K562 (cell line): ENCODE measurements around the gene IGF2BP3. TPM values are rescaled to one million over a fixed set of nuclear protein-coding genes. Genes with fewer than 3 reads are reported as not detected.

ENCODE experiments used
- ARID1B ChIP-seq: fragments of 450-650 bp; IDR thresholded peaks from 2 replicates; pipeline ENCODE4 v1.6.1; 2016; ENCODE audit warnings: antibody characterized with exemption, mild to moderate bottlenecking, inconsistent platforms
- ARID3A ChIP-seq: IDR thresholded peaks from 2 replicates; pipeline ENCODE4 v1.6.1; 2012; ENCODE audit warnings: low read depth, low read length, improper control_type of control experiment, borderline replicate concordance
- ATF6 ChIP-seq: sonication (generic); formaldehyde crosslinking; IDR thresholded peaks from 2 replicates; pipeline ENCODE4 v1.4.0; 2020; ENCODE audit warnings: mild to moderate bottlenecking, missing genetic modification reagents
- CBFA2T3 ChIP-seq: fragments of 450-650 bp; IDR thresholded peaks from 2 replicates; pipeline ENCODE4 v1.6.1; 2017
- CREM ChIP-seq: IDR thresholded peaks from 2 replicates; pipeline ENCODE4 v1.6.1; 2014; ENCODE audit warnings: antibody characterized with exemption, low read depth
- EGR1 ChIP-seq: fragments of 450-650 bp; conservative IDR thresholded peaks from 2 replicates; pipeline ENCODE4 v1.6.1; 2017; ENCODE audit warnings: mild to moderate bottlenecking
- FOSL1 ChIP-seq: fragments of 200-800 bp; sonication (Bioruptor generic); conservative IDR thresholded peaks from 2 replicates; pipeline ENCODE4 v1.6.1; 2016; ENCODE audit warnings: missing genetic modification characterization, missing compliant biosample characterization
- HNRNPLL ChIP-seq: fragments of 200-400 bp; formaldehyde crosslinking; IDR thresholded peaks from 2 replicates; pipeline ENCODE4 v1.6.1; 2017; ENCODE audit warnings: low read length, low read depth, mild to moderate bottlenecking; ENCODE audit not compliant: poor library complexity, severe bottlenecking
- JUN ChIP-seq, 2 experiments: sonication (generic) in 1 of 2; formaldehyde crosslinking in 1 of 2; IDR thresholded peaks; 2 replicates each; pipeline versions ENCODE4 v1.6.1 to v1.8.0; 2012 to 2022; ENCODE audit warnings: borderline replicate concordance in 2 of 2, mild to moderate bottlenecking in 2 of 2, improper control_type of control experiment in 1 of 2, low read depth in 1 of 2, low read length in 1 of 2, missing genetic modification reagents in 1 of 2
- MEIS2 ChIP-seq: fragments of 450-650 bp; IDR thresholded peaks from 2 replicates; pipeline ENCODE4 v1.6.1; 2014; ENCODE audit warnings: mild to moderate bottlenecking; ENCODE audit not compliant: partially characterized antibody
- NFIC ChIP-seq: fragments of 450-650 bp; IDR thresholded peaks from 2 replicates; pipeline ENCODE4 v1.6.1; 2017; ENCODE audit warnings: mild to moderate bottlenecking, inconsistent platforms
- NR2C2 ChIP-seq, 2 experiments: fragments of 200-800 bp in 1 of 2; sonication (Bioruptor generic) in 1 of 2; sonication (generic) in 1 of 2; formaldehyde crosslinking in 1 of 2; IDR thresholded peaks; 2 replicates each; pipeline versions ENCODE4 v1.6.1 to v1.8.0; 2016 to 2022; ENCODE audit warnings: mild to moderate bottlenecking in 1 of 2, missing compliant biosample characterization in 1 of 2, missing genetic modification characterization in 1 of 2, missing genetic modification reagents in 1 of 2
- SMARCE1 ChIP-seq: fragments of 450-650 bp; IDR thresholded peaks from 2 replicates; pipeline ENCODE4 v1.7.1; 2016; ENCODE audit warnings: mild to moderate bottlenecking
- ZNF175 ChIP-seq: fragments of 200-800 bp; sonication (Bioruptor generic); IDR thresholded peaks from 2 replicates; pipeline ENCODE4 v1.6.1; 2016; ENCODE audit warnings: low read depth, mild to moderate bottlenecking, missing genetic modification characterization, missing compliant biosample characterization
- ZNF584 ChIP-seq: fragments of 200-800 bp; sonication (Bioruptor generic); IDR thresholded peaks from 2 replicates; pipeline ENCODE4 v1.6.1; 2016; ENCODE audit warnings: low read depth, mild to moderate bottlenecking, missing genetic modification characterization, missing compliant biosample characterization
- polyA plus RNA-seq, 8 experiments: library from polyadenylated mRNA; depleted of rRNA in 4 of 8; stranded (reverse) in 5 of 8; unstranded in 3 of 8; fragments of >200 nt; fragmentation: Nextera tagmentation in 2 of 8; fragmentation: Illumina TruSeq in 1 of 8; extraction: Ambion mirVana in 2 of 8; extraction: Trizol in 1 of 8; gene quantifications; 2 replicates each; pipeline versions ENCODE4 v1.2.1 to v1.2.3, GENCODE V29; 2011 to 2014; ENCODE audit warnings: inconsistent platforms in 1 of 8, missing spikeins in 1 of 8
- total RNA-seq, 7 experiments: library from RNA; depleted of rRNA in 6 of 7; stranded (reverse); fragments of >200 nt in 6 of 7; fragmentation: Illumina TruSeq in 2 of 7; extraction: Trizol in 2 of 7; gene quantifications; 2 replicates each; pipeline versions ENCODE4 v1.2.1 to v1.2.3, GENCODE V29; 2011 to 2021; ENCODE audit warnings: low replicate concordance in 1 of 7
- TF ChIP-seq, protein P1 (sequence below), 2 experiments: fragments of 150-350 bp in 1 of 2; IDR thresholded peaks; 2 replicates each; pipeline ENCODE4 v1.6.1; 2012 to 2016; ENCODE audit warnings: low read depth in 2 of 2, low read length in 2 of 2, mild to moderate bottlenecking in 1 of 2, moderate library complexity in 1 of 2
- TF ChIP-seq, protein P2 (sequence below): sonication (generic); formaldehyde crosslinking; IDR thresholded peaks from 2 replicates; pipeline ENCODE4 v1.9.0; 2022; ENCODE audit warnings: mild to moderate bottlenecking, missing genetic modification reagents
- TF ChIP-seq, protein P3 (sequence below), 2 experiments: fragments of 450-650 bp in 1 of 2; sonication (generic) in 1 of 2; formaldehyde crosslinking in 1 of 2; IDR thresholded peaks in 1 of 2; conservative IDR thresholded peaks in 1 of 2; 2 replicates each; pipeline versions ENCODE4 v1.6.1 to v1.8.1; 2016 to 2023; ENCODE audit warnings: mild to moderate bottlenecking in 2 of 2, moderate library complexity in 2 of 2, inconsistent platforms in 1 of 2, missing genetic modification reagents in 1 of 2

Gene IGF2BP3
- total and polyA plus RNA-seq, 9 of the 15 experiments (the other 6 are each of a cell fraction or from before 2014, with no cell fraction given) = 8.4 to 88.1 (median 61.2) TPM

DNA sequence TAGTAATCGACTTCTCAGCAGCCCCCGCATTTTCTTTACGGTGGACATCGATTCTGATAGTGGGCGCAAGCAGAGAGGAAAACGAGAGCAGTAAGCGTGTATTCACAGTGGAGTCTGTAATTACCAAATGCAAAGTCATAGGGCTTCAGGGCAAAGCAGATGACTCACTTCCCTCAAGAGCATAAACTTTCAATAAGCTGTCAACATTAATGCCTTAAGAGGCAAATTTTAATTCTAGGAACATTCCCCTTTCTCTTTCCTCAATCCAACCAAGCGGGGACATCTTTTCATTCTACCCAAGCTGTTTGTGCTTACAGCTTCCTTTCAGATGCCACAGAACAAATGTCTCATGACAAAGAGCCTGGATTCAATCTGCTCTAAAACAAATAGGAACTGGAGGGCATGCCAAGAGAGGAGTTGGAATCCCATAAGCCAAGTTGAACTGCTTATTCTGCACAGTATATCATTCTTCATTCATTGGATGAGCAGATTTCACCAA lies 122.6 kb downstream of the IGF2BP3 start (continued):
- peak; percentile 85 for TF ChIP-seq JUN (IDR thresholded peaks at IDR 0.05; ENCODE audit: borderline replicate concordance, low read depth, low read length)
- TF ChIP-seq JUN (CRISPR knock-in tag; IDR thresholded peaks at IDR 0.05; ENCODE audit: borderline replicate concordance) = no peak
- TF ChIP-seq, protein P1, sequence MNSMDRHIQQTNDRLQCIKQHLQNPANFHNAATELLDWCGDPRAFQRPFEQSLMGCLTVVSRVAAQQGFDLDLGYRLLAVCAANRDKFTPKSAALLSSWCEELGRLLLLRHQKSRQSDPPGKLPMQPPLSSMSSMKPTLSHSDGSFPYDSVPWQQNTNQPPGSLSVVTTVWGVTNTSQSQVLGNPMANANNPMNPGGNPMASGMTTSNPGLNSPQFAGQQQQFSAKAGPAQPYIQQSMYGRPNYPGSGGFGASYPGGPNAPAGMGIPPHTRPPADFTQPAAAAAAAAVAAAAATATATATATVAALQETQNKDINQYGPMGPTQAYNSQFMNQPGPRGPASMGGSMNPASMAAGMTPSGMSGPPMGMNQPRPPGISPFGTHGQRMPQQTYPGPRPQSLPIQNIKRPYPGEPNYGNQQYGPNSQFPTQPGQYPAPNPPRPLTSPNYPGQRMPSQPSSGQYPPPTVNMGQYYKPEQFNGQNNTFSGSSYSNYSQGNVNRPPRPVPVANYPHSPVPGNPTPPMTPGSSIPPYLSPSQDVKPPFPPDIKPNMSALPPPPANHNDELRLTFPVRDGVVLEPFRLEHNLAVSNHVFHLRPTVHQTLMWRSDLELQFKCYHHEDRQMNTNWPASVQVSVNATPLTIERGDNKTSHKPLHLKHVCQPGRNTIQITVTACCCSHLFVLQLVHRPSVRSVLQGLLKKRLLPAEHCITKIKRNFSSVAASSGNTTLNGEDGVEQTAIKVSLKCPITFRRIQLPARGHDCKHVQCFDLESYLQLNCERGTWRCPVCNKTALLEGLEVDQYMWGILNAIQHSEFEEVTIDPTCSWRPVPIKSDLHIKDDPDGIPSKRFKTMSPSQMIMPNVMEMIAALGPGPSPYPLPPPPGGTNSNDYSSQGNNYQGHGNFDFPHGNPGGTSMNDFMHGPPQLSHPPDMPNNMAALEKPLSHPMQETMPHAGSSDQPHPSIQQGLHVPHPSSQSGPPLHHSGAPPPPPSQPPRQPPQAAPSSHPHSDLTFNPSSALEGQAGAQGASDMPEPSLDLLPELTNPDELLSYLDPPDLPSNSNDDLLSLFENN (IDR thresholded peaks at IDR 0.05; ENCODE audit: low read depth in 2 of 2, low read length in 2 of 2) = peak in 1 of 2 experiments; percentile 30; a peak in 1 of 4 replicates
- TF ChIP-seq, protein P2, sequence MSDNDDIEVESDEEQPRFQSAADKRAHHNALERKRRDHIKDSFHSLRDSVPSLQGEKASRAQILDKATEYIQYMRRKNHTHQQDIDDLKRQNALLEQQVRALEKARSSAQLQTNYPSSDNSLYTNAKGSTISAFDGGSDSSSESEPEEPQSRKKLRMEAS (CRISPR knock-in tag) = no peak
- 0 out of 2 replicates have a peak, but pooled peaks have one; percentile 6 for TF ChIP-seq NFIC
- TF ChIP-seq ARID1B = peak; percentile 84
- TF ChIP-seq EGR1 = peak; percentile 88
- TF ChIP-seq HNRNPLL = peak; percentile 69
- 0 out of 2 replicates have a peak, but pooled peaks have one; percentile 48 for TF ChIP-seq ATF6 (CRISPR knock-in tag)
- TF ChIP-seq ARID3A = peak; percentile 51; the same call in 1 of the 2 replicates
- peak; percentile 86 for TF ChIP-seq SMARCE1
- 0 out of 2 replicates have a peak, but pooled peaks have one; percentile 17 for TF ChIP-seq ZNF584
- peak; percentile 95 for TF ChIP-seq FOSL1 (tag)
- no peak for TF ChIP-seq ZNF175 (CRISPR knock-in tag)
- peak; percentile 53; the same call in 1 of the 2 replicates for TF ChIP-seq CBFA2T3
- TF ChIP-seq CREM = peak; percentile 56
- TF ChIP-seq MEIS2 = peak; percentile 72
- no peak for TF ChIP-seq NR2C2 (CRISPR knock-in tag; IDR thresholded peaks at IDR 0.05)
- peak; percentile 43; the same call in 1 of the 2 replicates for TF ChIP-seq NR2C2 (tag; IDR thresholded peaks at IDR 0.05)
- TF ChIP-seq, protein P3, sequence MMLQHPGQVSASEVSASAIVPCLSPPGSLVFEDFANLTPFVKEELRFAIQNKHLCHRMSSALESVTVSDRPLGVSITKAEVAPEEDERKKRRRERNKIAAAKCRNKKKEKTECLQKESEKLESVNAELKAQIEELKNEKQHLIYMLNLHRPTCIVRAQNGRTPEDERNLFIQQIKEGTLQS (IDR thresholded peaks at IDR 0.05) = peak; percentile 91
- TF ChIP-seq, protein P3 (CRISPR knock-in tag; conservative IDR thresholded peaks at IDR 0.05) = no peak
